ENCODE results near the gene CCN2. TPM values are rescaled to one million over a fixed set of nuclear protein-coding genes. Genes with fewer than 3 reads are reported as not detected.

The CCN2 gene
- total and polyA plus RNA-seq, 2 of the 8 experiments (the other 6 are each of a cell fraction or from before 2014, with no cell fraction given) = 25.0 to 107 TPM

DNA sequence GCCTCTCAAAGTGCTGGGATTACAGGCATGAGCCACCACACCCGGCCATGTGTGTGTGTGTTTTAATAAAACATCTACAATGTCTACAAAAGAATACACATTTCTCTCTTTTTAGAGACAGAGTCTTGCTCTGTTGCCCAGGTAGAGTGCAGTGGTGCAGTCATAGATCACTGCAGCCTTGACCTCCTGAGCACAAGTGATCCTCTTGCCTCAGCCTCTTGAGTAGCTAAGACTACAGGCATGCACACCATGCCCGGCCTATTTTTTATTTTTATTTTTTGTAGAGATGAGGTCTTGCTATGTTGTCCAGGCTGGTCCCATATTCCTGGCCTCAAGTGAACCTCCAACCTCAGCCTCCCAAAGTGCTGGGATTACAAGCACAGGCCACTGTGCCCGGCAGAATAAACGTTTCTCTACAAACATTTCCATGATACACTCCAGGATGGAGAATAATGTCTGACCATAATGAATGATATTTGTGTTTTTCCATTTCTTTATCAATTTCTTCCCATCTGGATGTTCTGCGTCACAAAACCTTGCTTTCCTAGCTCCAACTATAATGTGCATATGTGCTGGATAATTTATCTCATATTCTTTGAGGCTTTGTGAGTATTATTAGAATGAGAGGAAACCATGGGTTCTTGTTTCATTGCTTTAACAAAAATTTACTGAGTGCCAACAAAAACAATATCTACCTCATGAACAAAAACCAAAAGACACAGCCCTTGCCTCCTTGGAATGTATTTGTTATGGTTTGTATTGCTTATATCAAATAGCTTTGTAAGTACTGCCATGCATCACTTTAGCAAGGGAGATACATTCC, 28.6 kb upstream of the CCN2 start (continued):
- TF ChIP-seq, protein P1, sequence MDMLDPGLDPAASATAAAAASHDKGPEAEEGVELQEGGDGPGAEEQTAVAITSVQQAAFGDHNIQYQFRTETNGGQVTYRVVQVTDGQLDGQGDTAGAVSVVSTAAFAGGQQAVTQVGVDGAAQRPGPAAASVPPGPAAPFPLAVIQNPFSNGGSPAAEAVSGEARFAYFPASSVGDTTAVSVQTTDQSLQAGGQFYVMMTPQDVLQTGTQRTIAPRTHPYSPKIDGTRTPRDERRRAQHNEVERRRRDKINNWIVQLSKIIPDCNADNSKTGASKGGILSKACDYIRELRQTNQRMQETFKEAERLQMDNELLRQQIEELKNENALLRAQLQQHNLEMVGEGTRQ (IDR thresholded peaks at IDR 0.05; ENCODE audit: low read length) = no peak
- no peak for TF ChIP-seq TBP (IDR thresholded peaks at IDR 0.05; ENCODE audit: low read depth, low read length)
- no peak for TF ChIP-seq PHF8 (conservative IDR thresholded peaks at IDR 0.05; ENCODE audit: low read depth, low read length)
- no peak for TF ChIP-seq CBX8 (IDR thresholded peaks at IDR 0.05; ENCODE audit: borderline replicate concordance, low read depth, low read length)
- TF ChIP-seq SRF (IDR thresholded peaks at IDR 0.05; ENCODE audit: low read depth, low read length) = no peak
